RWPE2 (cell line): Measurements from ENCODE around the gene PDZD8.
"Not testable (repeated sequence)": the region's sequence is repeated elsewhere in the genome, so short reads cannot be mapped to it uniquely, and the experiment has no call there.

ENCODE experiments used
- ATAC-seq: fragments of 200-7000 bp; cut with Tn5 transposase; 3 replicates; pipeline ENCODE4 v1.9.1; 2021; ENCODE audit warnings: low read depth
- DNase-seq: peaks from one replicate; pipeline ENCODE4 v3.0.0-alpha.2; 2020; ENCODE audit warnings: low spot score
- H3K27ac ChIP-seq: fragments of 450-650 bp; 2 replicates; pipeline ENCODE4 v1.5.1; 2017; ENCODE audit warnings: mild to moderate bottlenecking; ENCODE audit not compliant: poor library complexity, severe bottlenecking
- H3K27me3 ChIP-seq: fragments of 250-450 bp; sonication (Bioruptor Pico); 2 replicates; pipeline ENCODE4 v1.5.1; 2021; ENCODE audit warnings: mild to moderate bottlenecking, moderate library complexity; ENCODE audit not compliant: insufficient read depth, poor library complexity, severe bottlenecking
- H3K36me3 ChIP-seq: fragments of 250-450 bp; sonication (Bioruptor Pico); 2 replicates; pipeline ENCODE4 v1.5.1; 2020; ENCODE audit warnings: low read depth, mild to moderate bottlenecking, moderate library complexity
- H3K4me1 ChIP-seq: fragments of 250-450 bp; sonication (Bioruptor Pico); 2 replicates; pipeline ENCODE4 v1.5.1; 2021; ENCODE audit warnings: mild to moderate bottlenecking, moderate library complexity; ENCODE audit not compliant: insufficient read depth, poor library complexity, severe bottlenecking
- H3K4me3 ChIP-seq: fragments of 250-450 bp; sonication (Bioruptor Pico); 2 replicates; pipeline ENCODE4 v1.5.1; 2021; ENCODE audit warnings: mild to moderate bottlenecking, moderate library complexity; ENCODE audit not compliant: severe bottlenecking
- H3K9me3 ChIP-seq: fragments of 250-450 bp; sonication (Bioruptor Pico); 2 replicates; pipeline ENCODE4 v1.5.1; 2021; ENCODE audit warnings: mild to moderate bottlenecking, moderate library complexity; ENCODE audit not compliant: severe bottlenecking
- CTCF ChIP-seq: fragments of 450-650 bp; IDR thresholded peaks from one replicate; pipeline ENCODE4 v1.5.1; 2017; ENCODE audit warnings: mild to moderate bottlenecking, moderate library complexity; ENCODE audit not compliant: poor library complexity, severe bottlenecking

PDZD8 gene

GRCh38 chr10:117312430-117312829 is 62.8 kb downstream of the PDZD8 start:
- ATAC-seq (no peak), DNase-seq (no peak)
- Histone ChIP-seq H3K36me3 (peaks cover 29% of the 10 kb centered on the region), H3K4me1 (peaks cover 4% of the 10 kb centered on the region), H3K27ac (no peak overlapping the region), H3K9me3 (no peaks in the 10 kb centered on the region), H3K4me3 (no peak overlapping the region), H3K27me3 (no peaks in the 10 kb centered on the region)
- TF ChIP-seq CTCF = no peak

- Histone ChIP-seq H3K4me1 (peaks cover 4% of the 10 kb centered on the region), H3K36me3 (peaks cover 19% of the 10 kb centered on the region), H3K9me3 (no peaks in the 10 kb centered on the region), H3K27me3 (no peaks in the 10 kb centered on the region), H3K4me3 (no peak overlapping the region), H3K27ac (no peak overlapping the region)
- ATAC-seq = no peak
- no peak for TF ChIP-seq CTCF
- DNase-seq = no peak
Measured at GRCh38 chr10:117311261-117311660, 64.0 kb downstream of the PDZD8 start.

- no peaks in the 10 kb centered on the region for H3K27me3 ChIP-seq
- no peaks in the 10 kb centered on the region for H3K9me3 ChIP-seq
- H3K27ac ChIP-seq = no peak overlapping the region
- no peak for ATAC-seq
- H3K4me3 ChIP-seq = no peak overlapping the region
- no peak for TF ChIP-seq CTCF
- DNase-seq = no peak
- H3K4me1 ChIP-seq = no peaks in the 10 kb centered on the region
- peaks cover 6% of the 10 kb centered on the region; the same call in 1 of the 2 replicates for H3K36me3 ChIP-seq
Measured at GRCh38 chr10:117306674-117307073, 68.6 kb downstream of the PDZD8 start.

- H3K27ac ChIP-seq, H3K4me3 ChIP-seq, H3K9me3 ChIP-seq, DNase-seq, H3K27me3 ChIP-seq, H3K4me1 ChIP-seq, ATAC-seq, H3K36me3 ChIP-seq: not testable (repeated sequence)
Measured at GRCh38 chr10:117303451-117303850, 71.8 kb downstream of the PDZD8 start.

GRCh38 chr10:117300671-117301070 is 74.6 kb downstream of the PDZD8 start:
- H3K4me3 ChIP-seq = no peak overlapping the region
- no peaks in the 10 kb centered on the region for H3K9me3 ChIP-seq

More at GRCh38 chr10:117300671-117301070, 74.6 kb downstream of the PDZD8 start:
- Histone ChIP-seq H3K27me3 (no peaks in the 10 kb centered on the region), H3K4me1 (no peaks in the 10 kb centered on the region), H3K27ac (no peak overlapping the region), H3K36me3 (no peaks in the 10 kb centered on the region)
- no peak for DNase-seq
- TF ChIP-seq CTCF = no peak
- ATAC-seq = no peak
